HT-29 (cell line): ENCODE measurements around the gene ZNF500. TPM values are rescaled to one million over a fixed set of nuclear protein-coding genes. Genes with fewer than 3 reads are reported as not detected.

ENCODE experiments used
- DNase-seq: peaks from one replicate; pipeline ENCODE4 v3.0.0-alpha.2; 2015; ENCODE audit warnings: low spot score
- total RNA-seq: library from RNA; depleted of rRNA; stranded (reverse); fragments of >200 nt; shearing (Covaris generic); gene quantifications from 2 replicates; pipeline ENCODE4 v1.2.3, GENCODE V29; 2014; rRNA removed

ZNF500 gene
- total RNA-seq, result 17.7 and 30.4 TPM in 2 replicates

DNA sequence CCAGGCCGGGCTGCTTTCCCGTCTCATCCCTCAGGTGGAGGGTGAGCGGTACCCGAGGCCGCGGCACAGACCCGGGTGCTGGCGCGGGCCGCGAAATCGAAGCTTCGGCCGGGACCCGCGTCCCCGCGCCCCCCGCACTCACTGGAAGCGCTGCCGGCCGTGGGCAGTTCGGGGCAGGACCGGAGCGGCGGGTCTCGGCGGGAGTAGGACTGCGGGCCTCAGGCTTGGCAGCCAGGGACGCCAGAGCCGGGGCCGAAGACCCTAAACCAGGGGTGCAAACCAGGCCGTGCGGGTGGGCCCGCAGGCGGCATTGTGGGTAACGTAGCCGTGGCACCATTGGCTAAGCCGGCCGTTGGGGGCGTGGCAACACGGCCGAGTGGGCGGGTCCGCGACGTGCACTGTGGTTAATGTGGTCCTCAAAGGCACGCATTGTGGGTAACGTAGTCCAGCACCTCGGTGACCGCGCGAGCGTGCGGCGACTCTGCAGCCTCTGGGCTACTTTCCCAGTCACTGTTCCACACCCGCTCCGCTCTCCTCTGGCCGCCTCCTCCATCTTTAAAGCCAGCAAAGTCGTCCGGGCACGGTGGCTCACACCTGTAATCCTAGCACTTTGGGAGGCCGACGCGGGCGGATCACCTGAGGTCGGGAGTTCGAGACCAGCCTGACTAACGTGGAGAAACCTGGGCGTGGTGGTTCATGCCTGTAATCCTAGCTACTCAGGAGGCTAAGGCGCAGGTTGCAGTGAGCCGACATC lies at the start of gene ZNF500:
TSS of gene ZNF500 (minus strand) at position 288 of the 754 bp plus-strand sequence. CDS start 1,184 bp downstream, outside the sequence.
- peak; percentile 97 for DNase-seq

DNA sequence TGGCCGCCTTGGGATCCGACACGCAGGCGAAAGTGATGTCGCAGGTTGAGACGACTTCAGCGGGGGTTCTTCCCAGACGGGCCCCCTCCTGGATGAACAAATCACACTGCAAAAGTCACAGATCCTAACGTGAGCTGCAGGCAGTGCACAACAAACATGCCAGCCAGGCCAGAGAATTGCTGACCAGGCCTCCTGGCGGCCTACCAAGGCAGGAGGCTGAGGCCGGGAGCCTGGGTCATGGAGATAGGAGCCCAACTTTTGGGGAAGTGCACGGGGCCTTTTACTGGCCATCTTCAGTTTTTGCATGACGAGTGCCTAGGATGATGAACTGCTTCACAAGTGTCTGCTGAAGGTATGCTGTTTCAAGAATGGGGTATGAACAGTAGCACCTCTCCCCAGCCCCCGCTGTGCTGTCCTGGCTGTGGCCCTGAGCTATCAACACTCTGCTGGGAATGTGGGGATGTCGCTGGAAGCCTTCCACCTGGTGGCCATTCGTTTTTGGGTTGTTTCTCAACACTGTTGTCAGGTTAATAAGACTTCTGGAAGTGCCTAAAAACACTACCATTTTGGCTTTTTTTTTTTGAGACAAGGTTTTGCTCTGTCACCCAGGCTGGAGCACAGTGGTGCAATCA lies 47.7 kb upstream of the ZNF500 start:
- no peak for DNase-seq

DNA sequence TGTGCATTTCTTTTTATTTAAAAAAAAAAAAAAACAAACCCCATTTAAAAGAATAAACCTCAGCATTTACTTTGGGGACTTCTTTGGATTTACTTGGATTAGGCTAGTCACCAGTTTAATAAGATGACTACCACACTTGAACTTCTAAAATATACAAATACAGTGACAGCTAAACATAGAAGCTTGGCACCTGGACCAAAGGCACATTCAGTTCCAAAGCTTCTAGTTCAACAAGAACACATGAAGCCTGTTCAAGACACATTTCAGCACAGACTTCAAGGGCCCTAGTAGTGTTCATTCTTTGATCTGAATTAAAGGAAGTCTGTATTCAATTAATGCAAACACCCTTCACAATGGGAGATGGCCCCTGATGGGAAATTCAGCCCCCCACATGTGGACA lies 47.1 kb upstream of the ZNF500 start:
- no peak for DNase-seq

DNA sequence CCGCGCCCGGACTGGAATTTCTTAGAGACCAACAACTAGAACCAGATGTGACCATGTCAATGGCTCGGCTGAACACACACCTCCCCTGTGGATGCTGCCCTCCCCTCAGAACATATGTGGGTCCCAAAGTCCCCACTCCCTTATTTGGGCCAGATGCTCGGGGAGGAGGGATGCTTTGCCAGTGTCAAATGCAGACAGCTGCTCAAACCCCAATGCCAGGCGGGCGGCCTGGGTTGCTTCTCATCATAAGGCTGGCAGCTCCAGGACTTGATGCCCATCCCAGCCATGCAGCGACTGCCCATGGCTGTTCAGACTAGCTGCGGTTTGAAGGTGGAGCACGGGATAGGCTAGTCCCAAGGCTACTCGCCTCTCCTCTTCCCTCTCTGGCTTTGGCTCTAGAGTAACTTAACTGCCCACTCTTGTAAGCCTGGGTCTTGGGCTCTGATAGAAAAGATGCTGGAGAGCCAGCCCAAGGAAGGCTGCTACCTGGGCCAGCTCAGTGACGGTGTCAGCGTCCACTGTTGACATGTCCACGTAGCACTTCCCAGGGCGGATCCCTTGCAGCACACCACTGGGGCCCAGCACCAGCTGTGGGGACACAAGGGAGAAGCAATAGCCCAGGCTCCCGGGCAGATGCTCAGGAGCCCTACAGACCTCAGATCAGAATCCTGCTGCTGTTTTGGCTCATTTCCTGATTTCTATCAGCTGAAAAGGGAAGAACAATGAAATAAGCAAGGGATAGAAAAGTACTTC lies 46.5 kb upstream of the ZNF500 start:
- DNase-seq, result no peak

DNA sequence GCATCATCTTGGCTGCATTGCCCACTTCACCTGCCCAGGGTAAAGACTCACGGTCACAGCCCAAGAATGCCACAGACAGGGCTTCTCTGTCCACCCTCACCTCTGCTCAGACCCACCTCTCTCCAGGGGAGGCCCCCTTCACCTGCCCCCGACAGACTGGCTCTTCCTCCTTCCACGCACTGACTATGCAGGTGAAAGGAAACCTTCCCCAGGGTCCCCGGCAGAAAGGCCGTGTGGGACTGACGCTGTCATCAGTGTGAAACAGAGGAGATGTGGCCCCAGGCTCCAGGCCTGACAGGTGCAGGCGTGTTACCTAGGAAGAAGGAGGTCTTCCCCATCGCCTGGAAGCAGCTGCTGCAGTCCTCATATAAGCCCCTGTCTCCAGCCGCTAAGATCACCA lies 44.8 kb upstream of the ZNF500 start:
- DNase-seq, result no peak

DNA sequence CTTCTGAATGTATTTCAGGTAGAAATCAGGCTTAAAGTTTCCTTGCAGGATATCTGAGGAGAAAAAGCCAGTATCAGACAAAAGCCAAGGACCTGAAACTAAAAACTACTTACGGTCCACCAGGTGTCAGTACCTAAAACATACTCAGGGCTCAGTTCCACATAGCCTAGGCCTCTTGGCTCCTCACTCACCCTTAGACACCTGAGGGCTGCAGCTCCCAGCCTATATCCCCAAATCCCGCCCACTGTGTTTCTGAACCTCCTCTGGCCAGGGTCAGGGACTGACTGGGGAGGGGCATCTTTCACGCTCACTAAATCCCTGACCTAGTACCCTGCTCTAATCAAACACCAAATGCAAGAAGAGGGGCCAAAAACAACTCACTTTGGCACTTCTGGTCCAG lies 44.3 kb upstream of the ZNF500 start:
- no peak for DNase-seq

DNA sequence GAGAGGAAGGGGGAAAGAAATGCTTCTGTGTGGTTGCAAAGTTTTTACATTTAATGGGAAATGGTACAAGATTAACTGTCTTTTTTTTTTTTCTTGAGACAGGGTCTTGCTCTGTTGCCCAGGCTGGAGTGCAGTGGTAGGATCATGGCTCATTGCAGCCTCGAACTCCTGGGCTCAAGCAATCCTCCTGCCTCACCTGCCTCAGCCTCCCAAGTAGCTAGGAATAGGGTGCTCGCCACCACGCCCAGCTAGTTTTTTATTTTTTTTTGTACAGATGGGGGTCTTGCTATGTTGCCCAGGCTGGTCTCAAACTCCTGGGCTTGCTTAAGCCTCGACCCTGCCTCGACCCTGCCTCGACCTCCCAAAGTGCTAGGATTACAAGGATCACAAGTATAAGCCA lies 39.3 kb upstream of the ZNF500 start:
- no peak for DNase-seq

DNA sequence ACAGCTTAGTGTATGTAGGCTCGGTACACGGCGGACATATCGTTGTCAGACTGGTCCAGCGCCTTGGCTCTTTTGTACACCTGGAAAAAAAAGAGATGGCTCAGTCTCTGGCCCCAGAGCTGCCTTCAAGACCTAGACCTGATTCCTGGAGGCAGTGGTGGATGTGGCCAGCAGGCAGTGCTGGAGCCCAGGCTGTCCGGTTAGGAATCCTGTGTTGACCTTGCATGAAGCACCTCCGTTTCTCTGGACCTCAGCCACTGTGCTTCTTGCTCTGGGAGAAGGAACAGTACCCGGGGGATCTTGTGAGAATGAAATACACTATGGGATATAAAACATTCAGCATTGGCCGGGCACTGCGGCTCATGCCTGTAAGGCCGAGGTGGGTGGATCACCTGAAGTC lies 38.3 kb upstream of the ZNF500 start:
- DNase-seq, result no peak

DNA sequence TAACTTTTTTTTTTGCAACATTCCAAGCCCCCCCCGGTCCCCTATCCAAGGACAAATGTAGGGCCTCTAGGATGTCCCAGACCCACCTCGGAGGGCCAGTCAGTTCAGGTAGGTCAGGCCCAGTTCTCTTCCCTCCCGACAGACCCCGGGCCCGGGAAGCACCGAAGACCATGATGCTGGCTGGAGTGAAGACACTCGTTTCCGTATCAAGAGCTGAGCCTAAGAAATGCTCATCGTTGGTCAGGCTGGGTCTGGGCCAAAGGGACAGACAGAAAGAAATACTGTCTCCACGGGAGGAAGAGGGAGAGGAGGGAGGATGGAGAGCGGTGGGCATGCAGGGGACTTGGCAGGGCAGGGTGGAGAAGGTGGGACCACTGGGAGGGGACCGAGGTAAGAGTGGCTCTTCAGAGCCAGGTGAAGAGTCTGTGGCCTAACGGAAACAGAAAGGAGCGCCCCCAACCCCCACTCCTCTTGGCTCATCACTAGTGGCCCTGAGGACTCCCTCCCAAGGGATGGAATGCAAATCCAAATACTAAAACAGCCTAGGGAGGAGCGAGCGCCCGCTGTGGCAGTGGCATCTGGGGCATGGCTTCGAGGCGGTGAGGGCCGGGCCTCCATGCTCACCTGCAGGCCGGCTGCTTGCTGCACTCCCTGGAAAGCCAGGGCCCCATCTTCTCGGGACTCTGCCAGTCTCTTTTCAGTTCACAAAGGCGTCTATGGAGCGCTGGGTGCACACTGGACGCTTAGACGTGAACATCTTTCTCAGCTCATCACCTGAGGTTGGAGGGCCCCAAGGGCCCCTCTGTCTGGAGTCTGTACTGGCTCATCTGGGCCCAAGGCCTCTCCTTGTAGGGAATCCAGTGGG lies 37.2 kb upstream of the ZNF500 start:
- no peak for DNase-seq

DNA sequence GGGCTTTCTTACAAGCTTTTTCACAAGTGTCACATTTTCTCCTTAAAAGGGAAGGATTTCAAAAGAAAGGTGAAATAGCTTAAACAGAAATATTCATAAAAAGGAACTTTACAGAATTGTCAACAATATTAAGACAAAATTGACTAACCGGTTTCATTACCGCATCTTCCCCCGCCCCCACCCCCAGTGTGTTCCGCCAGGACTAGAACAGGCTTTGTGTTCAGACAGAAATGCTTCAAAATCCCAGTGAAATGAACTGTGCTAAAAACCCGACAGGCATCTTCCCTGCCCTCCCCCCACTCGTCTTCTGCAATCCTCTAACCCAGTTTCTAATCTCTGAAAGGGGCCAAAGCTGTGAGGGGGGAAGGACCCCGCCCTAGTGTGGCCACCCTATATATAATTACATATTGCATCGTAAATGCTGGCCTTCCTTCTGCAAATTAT lies 36.5 kb upstream of the ZNF500 start:
- peak; percentile 16 for DNase-seq

DNA sequence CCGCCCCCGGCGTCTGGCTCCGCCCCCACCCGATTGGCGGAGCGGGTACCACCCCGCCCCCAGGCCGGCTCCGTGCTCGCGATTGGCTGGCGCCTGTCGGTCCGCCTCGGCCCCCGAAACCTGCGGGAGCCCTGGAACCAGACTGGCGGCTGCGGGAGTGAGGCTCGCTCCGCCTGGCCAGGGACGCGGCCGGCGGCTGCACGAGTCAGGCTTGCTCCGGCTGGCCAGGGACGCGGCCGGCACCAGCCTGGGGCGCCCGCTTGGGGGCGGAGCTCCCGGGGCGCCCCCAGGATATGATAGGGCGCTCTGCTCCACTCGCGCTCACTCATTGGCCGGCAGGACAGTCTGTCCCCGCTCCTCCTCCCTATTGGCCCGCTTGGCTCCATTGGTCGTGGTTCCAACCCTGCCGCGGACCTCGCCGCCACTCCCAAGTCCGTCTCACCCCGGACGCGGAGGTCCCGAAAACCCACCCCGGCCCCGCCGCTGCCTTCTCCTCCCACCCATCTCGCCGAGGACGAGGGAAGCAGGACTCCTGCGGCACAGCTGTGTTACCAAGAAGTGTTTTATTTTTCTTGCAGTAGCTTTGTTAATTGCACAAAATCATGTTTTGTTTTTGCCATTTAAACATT lies 35.8 kb upstream of the ZNF500 start:
- peak; percentile 95 for DNase-seq

DNA sequence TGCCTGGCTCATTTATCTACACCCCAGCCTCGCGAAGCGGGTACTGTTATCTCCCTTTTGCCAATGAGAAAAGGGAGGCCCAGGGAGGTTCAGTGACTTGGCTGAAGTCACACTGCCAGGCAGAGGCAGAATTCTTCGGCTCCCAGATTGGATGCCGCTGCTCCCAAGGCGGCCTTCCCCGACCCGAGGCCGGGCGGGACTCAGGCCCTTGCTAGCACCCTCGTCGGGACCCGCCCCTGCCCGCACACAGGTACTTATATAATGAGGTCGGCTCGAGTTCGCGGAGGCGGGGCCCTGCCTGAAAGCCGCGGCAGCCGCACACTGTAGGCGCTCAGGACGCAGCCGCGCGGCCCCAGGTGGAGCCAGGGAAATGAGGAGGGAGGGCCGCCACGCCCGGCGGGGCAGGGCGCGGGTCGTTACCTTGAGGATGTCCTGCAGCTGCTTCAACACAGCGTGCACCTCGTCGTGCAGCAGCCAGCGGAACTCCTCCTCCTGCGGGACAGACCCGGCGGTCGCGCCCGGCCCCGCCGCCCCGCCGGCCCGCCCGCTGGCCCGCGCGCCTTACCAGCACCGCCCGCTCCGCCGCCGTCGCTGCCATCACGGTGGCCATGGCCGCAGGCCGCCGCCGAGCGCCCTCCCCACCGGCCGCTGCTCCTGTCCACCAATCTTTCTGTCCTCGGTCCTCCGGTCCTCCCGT lies 35.1 kb upstream of the ZNF500 start, which contains the start of gene ROGDI:
TSS of gene ROGDI (minus strand) at position 672 of the 697 bp plus-strand sequence. CDS start at position 610, 62 bp downstream.
- DNase-seq, result peak; percentile 93

DNA sequence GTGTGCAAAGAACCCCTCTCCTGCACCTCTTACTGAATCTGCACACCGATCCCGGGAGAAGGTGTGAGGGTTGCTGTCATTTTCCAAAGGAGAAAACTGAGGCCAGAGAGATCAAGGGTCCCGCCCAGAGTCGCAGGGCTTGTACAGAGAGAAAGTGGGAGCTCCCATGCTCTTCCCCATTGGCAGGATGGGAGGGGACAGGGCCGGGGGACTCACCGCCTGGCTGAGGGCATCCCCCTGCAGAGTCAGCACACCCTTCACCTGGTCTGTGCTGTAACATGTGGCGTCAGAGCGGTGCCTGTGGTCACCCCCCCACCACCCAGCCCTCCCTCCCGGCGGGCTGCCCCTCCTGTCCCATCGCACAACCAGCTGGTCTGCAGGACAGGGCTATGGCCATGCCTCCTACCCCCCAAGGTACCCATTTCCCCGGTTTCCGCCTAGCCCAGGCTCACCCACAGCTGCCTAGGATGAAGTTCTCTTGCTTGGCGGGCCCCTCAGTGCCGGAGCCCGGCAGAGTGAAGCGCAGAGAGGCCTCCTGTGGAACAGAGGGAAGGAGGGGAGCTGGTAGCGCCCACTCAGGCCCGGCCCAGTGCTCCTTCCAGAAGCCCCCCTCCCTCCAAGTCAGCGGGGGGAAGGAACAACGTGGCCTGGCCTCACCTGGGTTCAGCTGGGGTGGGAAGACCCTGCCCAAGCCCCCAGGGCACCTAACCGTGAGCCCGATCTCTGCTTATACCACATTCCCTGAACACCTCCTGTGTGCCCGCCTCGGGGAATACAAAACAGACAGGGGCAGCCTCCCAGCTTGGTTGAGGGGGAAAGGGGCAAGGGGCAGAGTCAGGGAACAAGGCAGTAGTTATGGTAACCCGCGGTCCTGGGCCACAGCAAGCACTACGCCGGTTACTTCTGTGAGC lies 34.3 kb upstream of the ZNF500 start:
- DNase-seq, result no peak

DNA sequence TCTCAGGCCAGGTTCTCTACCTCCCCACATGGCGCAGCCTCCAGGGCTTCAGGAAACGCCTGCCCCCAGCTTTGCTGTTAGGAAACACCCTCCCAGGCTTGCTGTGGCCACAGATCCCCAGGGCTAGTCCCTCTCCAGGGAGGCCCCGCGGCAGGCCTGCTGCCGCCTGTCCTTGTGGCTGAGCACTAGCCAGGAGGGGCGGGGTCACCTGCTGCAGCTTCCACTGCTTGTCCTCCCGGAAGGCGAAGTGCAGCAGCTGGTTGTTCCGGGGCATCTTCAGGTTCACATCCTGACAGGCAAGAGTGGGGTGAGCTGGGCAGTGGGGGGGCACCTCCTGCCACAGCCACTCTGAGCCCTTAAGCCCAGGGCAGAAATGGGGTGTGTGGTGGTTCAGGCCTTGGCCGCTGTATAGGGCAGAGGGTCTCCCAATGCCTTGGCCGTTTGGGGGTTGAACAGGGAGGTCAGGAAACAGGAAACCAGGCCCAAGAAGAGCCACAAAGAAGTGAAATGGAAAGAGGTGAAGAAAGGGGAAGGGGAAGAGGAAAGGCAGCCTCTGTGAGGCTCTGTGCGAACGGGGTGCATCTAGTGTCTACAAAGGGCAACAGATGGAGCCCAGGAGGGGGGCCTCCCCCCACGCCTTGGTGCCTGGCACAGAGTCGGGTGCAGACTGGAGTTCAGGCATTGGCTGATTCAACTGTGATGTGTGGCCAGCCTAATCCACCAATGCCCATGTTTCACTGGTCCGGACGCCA lies 33.5 kb upstream of the ZNF500 start:
- DNase-seq, result peak; percentile 38

DNA sequence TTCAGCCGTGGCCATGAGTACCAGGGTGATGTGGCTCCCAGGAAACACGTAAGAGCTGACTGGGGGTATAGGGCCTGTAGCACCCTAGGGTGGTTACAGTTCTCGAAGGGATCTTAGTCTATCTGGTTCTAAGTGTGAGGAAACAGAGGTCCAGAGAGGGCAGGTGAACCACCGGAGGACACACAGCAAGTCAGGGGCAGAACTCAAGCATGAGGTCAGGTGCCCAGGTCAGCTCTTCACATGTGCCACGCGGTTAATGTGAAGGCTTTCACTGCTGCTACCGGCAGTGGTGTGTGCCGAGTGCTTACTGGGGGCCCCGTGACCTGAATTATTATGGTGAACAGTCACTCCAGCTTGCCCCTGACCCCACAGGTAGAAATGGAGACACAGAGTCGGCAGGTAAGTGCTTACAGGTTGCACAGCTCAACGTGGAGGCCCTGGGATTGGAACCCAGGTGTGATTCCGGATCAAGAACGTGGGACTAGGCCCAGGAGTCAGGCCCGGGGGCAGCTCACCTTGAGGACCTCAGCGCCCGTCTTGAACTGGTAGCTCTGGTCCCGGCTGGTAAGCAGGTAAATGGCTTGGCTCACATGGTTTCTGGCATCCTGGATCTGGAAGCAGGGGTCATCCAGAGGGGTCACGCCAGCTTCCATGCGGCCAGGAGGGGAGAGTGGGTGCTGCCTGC lies 32.4 kb upstream of the ZNF500 start:
- DNase-seq, result no peak

DNA sequence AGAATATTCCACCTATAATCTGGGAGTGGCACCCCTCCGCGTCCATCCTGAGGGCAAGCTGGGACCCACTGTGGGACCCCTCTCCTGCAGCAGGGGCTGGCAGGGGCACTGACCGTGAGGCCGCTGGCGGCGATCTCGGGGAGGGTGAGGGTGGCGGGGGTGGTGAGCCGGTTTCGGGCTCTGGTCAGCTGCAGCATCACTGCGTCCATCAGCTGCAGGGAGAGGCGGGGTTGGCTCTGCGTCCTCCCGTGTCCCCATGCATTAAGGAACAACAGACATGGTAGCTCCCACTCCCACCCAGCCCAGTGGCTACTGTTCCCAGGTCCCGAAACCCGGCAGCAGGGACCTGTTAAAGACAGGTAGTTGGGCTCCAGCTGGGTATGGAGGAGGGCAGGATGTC lies 31.5 kb upstream of the ZNF500 start:
- DNase-seq, result no peak

DNA sequence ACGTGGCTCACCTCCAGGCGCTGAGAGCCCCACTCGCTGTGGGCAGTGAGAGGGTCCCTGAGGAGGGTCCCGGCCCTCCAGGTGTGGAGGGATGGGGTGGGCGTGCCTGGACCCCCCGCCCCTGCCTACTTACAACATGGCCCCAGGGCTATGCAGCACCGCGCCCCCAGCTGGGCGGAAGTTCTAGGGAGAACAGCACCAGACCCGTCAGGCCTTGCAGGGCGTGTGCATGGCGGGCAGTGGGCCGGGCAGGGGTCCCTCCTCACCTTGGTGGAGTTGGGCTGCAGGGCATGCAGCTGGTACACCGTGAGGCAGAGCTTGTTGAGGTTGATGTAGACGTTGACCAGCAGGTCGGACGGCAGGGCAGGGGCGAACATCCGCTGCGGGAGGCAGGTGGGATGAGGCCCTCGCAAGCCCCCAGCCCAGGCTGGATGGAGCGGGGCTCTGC lies 30.9 kb upstream of the ZNF500 start:
- DNase-seq, result no peak
